H1 (cell line): ENCODE results near the gene NDUFA13.

Experiments
- CBX8 ChIP-seq: fragments of 300-800, 300-1000 bp; sonication (generic); IDR thresholded peaks from 2 replicates; pipeline ENCODE4 v1.7.1; 2016; ENCODE audit warnings: low read depth, low read length, borderline replicate concordance
- CEBPB ChIP-seq: IDR thresholded peaks from 2 replicates; pipeline ENCODE4 v1.6.1; 2012; ENCODE audit warnings: low read depth, low read length
- CTBP2 ChIP-seq: IDR thresholded peaks from 2 replicates; pipeline ENCODE4 v1.7.0; 2011; ENCODE audit warnings: borderline replicate concordance, mild to moderate bottlenecking, moderate library complexity, mixed read lengths, low read length; ENCODE audit not compliant: insufficient read depth, insufficient read length
- EZH2 ChIP-seq: fragments of 200-600 bp; sonication (generic); IDR thresholded peaks from 2 replicates; pipeline ENCODE4 v1.7.1; 2012; ENCODE audit warnings: low read depth, mild to moderate bottlenecking, moderate library complexity, low read length, inconsistent platforms; ENCODE audit not compliant: severe bottlenecking
- GABPA ChIP-seq: IDR thresholded peaks from 2 replicates; pipeline ENCODE4 v1.6.1; 2011; ENCODE audit warnings: mild to moderate bottlenecking, low read length, moderate library complexity, borderline replicate concordance; ENCODE audit not compliant: insufficient read depth
- HDAC2 ChIP-seq, 2 experiments: fragments of 300-600 bp in 1 of 2; sonication (generic) in 1 of 2; IDR thresholded peaks; 2 replicates each; pipeline ENCODE4 v1.6.1; 2011 to 2012; ENCODE audit warnings: low read depth in 2 of 2, low read length in 2 of 2, mild to moderate bottlenecking in 2 of 2, moderate library complexity in 2 of 2, borderline replicate concordance in 1 of 2, inconsistent platforms in 1 of 2
- KDM1A ChIP-seq: fragments of 200-600, 300-600 bp; sonication (generic); IDR thresholded peaks from 2 replicates; pipeline ENCODE4 v1.7.1; 2016; ENCODE audit warnings: mild to moderate bottlenecking, low read length, borderline replicate concordance
- POLR2A ChIP-seq, 2 experiments: IDR thresholded peaks; 1 replicate in 1 of 2; 2 replicates in 1 of 2; pipeline ENCODE4 v1.6.1; 2011; ENCODE audit warnings: low read depth in 2 of 2, low read length in 2 of 2, mild to moderate bottlenecking in 2 of 2; ENCODE audit errors: control extremely low read depth in 1 of 2
- RBBP5 ChIP-seq: IDR thresholded peaks from 2 replicates; pipeline ENCODE4 v1.7.1; 2012; ENCODE audit warnings: low read depth, mild to moderate bottlenecking, inconsistent platforms, low read length, moderate library complexity, borderline replicate concordance
- SP1 ChIP-seq: IDR thresholded peaks from 2 replicates; pipeline ENCODE4 v1.6.1; 2011; ENCODE audit warnings: low read depth, low read length
- TCF12 ChIP-seq: IDR thresholded peaks from 2 replicates; pipeline ENCODE4 v1.6.1; 2011; ENCODE audit warnings: low read depth, mild to moderate bottlenecking, low read length
- TF ChIP-seq, protein P1 (sequence below), 3 experiments: IDR thresholded peaks; 1 replicate in 2 of 3; 2 replicates in 1 of 3; pipeline versions ENCODE4 v1.5.1 to v1.6.1; 2011; ENCODE audit warnings: low read length in 3 of 3, mild to moderate bottlenecking in 3 of 3, inconsistent platforms in 2 of 3, low read depth in 1 of 3, moderate library complexity in 1 of 3; ENCODE audit not compliant: insufficient read depth in 1 of 3; ENCODE audit errors: control extremely low read depth in 1 of 3
- TF ChIP-seq, protein P2 (sequence below): IDR thresholded peaks from 2 replicates; pipeline ENCODE4 v1.6.1; 2011; ENCODE audit warnings: low read length, improper control_type of control experiment

DNA sequence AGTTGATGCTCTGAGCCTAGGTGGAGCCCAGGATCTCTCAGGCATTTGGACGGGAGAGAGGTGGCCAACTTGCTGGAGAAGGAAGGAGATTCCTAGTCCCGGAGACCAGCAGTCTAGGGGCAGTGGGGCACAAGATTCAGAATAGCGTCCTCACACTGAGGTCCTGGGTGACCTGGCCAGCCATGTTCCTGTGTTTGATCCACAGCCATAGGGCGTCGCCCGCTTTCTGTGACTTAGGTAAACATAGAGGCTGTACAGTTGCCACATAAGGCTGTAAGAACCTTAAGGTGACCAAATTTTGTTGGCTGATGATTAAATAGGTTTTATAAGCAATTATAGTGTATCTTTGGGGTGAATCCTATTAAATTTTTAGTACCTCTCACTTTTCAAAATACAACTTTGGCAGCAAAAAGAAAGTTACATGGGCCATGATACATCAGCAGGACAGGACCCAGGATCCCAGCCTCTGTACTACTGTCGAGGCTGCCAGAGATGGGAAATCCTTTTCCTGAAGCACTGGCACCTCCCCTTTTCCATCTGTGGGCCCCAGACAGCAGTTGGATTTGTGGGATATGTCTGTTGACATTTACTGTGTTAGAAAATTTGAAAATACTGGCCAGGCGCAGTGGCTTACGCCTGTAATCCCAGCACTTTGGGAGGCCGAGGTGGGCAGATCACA is 38.2 kb upstream of the NDUFA13 start:
- TF ChIP-seq, protein P1, sequence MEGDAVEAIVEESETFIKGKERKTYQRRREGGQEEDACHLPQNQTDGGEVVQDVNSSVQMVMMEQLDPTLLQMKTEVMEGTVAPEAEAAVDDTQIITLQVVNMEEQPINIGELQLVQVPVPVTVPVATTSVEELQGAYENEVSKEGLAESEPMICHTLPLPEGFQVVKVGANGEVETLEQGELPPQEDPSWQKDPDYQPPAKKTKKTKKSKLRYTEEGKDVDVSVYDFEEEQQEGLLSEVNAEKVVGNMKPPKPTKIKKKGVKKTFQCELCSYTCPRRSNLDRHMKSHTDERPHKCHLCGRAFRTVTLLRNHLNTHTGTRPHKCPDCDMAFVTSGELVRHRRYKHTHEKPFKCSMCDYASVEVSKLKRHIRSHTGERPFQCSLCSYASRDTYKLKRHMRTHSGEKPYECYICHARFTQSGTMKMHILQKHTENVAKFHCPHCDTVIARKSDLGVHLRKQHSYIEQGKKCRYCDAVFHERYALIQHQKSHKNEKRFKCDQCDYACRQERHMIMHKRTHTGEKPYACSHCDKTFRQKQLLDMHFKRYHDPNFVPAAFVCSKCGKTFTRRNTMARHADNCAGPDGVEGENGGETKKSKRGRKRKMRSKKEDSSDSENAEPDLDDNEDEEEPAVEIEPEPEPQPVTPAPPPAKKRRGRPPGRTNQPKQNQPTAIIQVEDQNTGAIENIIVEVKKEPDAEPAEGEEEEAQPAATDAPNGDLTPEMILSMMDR (IDR thresholded peaks at IDR 0.05; ENCODE audit: control extremely low read depth in 1 of 3, insufficient read depth in 1 of 3, low read depth in 1 of 3, low read length in 3 of 3) = no peak
- TF ChIP-seq CBX8 (no peak), SP1 (no peak), CEBPB (no peak), CTBP2 (no peak), TCF12 (no peak), RBBP5 (no peak), KDM1A (no peak), POLR2A (IDR thresholded peaks at IDR 0.05; ENCODE audit: control extremely low read depth in 1 of 2, low read depth in 2 of 2, low read length in 2 of 2) (no peak), HDAC2 (IDR thresholded peaks at IDR 0.05; ENCODE audit: borderline replicate concordance in 1 of 2, low read depth in 2 of 2, low read length in 2 of 2) (no peak), EZH2 (no peak), GABPA (no peak)
- TF ChIP-seq, protein P2, sequence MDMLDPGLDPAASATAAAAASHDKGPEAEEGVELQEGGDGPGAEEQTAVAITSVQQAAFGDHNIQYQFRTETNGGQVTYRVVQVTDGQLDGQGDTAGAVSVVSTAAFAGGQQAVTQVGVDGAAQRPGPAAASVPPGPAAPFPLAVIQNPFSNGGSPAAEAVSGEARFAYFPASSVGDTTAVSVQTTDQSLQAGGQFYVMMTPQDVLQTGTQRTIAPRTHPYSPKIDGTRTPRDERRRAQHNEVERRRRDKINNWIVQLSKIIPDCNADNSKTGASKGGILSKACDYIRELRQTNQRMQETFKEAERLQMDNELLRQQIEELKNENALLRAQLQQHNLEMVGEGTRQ = no peak
